Suprapubic skin (tissue), 4 donors: Measurements from ENCODE around the gene DDX23. TPM values are rescaled to one million over a fixed set of nuclear protein-coding genes. Genes with fewer than 3 reads are reported as not detected.
A peak's percentile ranks its signal among the peaks of the same experiment; 100 is the strongest.

Experiments used
- DNase-seq, 2 donors: peaks; one replicate each; pipeline ENCODE4 v3.0.0-alpha.2; 2019; ENCODE audit warnings: low spot score in 2 of 2
- H3K27ac ChIP-seq: fragments of 200-600 bp; sonication (generic); one replicate; pipeline ENCODE4 v1.5.1; 2019
- H3K27me3 ChIP-seq: fragments of 200-600 bp; sonication (generic); one replicate; pipeline ENCODE4 v1.5.1; 2019
- H3K36me3 ChIP-seq: fragments of 200-600 bp; sonication (generic); one replicate; pipeline ENCODE4 v1.5.1; 2019
- H3K4me1 ChIP-seq: fragments of 200-600 bp; sonication (generic); one replicate; pipeline ENCODE4 v1.5.1; 2019
- H3K4me3 ChIP-seq: fragments of 200-600 bp; sonication (generic); one replicate; pipeline ENCODE4 v1.5.1; 2019; ENCODE audit warnings: mild to moderate bottlenecking
- H3K9me3 ChIP-seq: fragments of 200-600 bp; sonication (generic); one replicate; pipeline ENCODE4 v1.5.1; 2019
- EP300 ChIP-seq: sonication (generic); formaldehyde crosslinking; IDR thresholded peaks from one replicate; pipeline ENCODE4 v1.6.1; 2017; ENCODE audit warnings: antibody characterized with exemption
- POLR2A ChIP-seq, 2 donors: fragments of 450-650 bp; IDR thresholded peaks; one replicate each; pipeline ENCODE4 v1.6.1; 2017; ENCODE audit warnings: antibody characterized with exemption in 2 of 2, mild to moderate bottlenecking in 2 of 2, moderate library complexity in 2 of 2
- POLR2AphosphoS5 ChIP-seq, 3 donors: sonication (generic); formaldehyde crosslinking; IDR thresholded peaks; one replicate each; pipeline ENCODE4 v1.6.1; 2017; ENCODE audit warnings: antibody characterized with exemption in 3 of 3
- WGBS: methylation state at CpG from one replicate; pipeline ENCODE4 v1.1.5; 2018; 5-methylcytosine and 5-hydroxymethylcytosine counted together
- total RNA-seq, 4 donors: library from RNA; depleted of rRNA; stranded (reverse); fragments of >200 nt; gene quantifications; one replicate each; pipeline ENCODE4 v1.1.0, GENCODE V29; 2016
- TF ChIP-seq, protein P1 (sequence below), 2 donors: fragments of 200-600 bp in 1 of 2; fragments of 450-650 bp in 1 of 2; sonication (generic) in 1 of 2; IDR thresholded peaks; one replicate each; pipeline ENCODE4 v1.5.1; 2016 to 2019; ENCODE audit warnings: antibody characterized with exemption in 2 of 2, mild to moderate bottlenecking in 1 of 2, moderate library complexity in 1 of 2

Gene DDX23
- total RNA-seq, 4 donors from 2014 or later, result 55.0 to 125 (median 62.2) TPM

DNA sequence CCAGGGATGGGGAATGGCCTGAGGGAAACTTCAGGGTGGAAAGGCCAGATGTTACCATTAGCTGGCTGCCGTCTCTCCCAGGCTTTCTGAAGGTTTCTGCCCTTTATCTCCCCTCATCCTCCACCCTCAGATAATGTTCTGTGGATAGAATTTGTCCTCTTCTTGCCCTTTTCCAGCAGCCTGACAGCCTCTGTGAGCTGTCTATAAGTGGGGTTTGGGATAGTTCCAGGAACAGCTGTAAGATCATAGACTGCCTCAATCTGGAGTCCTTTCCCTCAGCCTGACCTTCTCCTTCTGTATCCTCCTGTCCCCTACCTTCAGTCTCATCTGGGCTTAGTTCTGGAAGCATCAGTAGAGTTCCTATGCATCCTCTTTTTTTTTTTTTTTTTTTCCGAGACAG, 16.5 kb upstream of the DDX23 start:
- Histone ChIP-seq H3K27ac (no peak overlapping the region), H3K4me3 (no peak overlapping the region), H3K4me1 (peaks cover 18% of the 10 kb centered on the region), H3K27me3 (peaks cover 8% of the 10 kb centered on the region), H3K9me3 (no peaks in the 10 kb centered on the region), H3K36me3 (no peaks in the 10 kb centered on the region)
- no peak for DNase-seq
- 82% methylated on average over 2 of the region's 2 CpGs for WGBS
- TF ChIP-seq POLR2AphosphoS5 (IDR thresholded peaks at IDR 0.05), result no peak
- no peak for TF ChIP-seq EP300
- TF ChIP-seq POLR2A (IDR thresholded peaks at IDR 0.05), result no peak
- TF ChIP-seq, protein P1, sequence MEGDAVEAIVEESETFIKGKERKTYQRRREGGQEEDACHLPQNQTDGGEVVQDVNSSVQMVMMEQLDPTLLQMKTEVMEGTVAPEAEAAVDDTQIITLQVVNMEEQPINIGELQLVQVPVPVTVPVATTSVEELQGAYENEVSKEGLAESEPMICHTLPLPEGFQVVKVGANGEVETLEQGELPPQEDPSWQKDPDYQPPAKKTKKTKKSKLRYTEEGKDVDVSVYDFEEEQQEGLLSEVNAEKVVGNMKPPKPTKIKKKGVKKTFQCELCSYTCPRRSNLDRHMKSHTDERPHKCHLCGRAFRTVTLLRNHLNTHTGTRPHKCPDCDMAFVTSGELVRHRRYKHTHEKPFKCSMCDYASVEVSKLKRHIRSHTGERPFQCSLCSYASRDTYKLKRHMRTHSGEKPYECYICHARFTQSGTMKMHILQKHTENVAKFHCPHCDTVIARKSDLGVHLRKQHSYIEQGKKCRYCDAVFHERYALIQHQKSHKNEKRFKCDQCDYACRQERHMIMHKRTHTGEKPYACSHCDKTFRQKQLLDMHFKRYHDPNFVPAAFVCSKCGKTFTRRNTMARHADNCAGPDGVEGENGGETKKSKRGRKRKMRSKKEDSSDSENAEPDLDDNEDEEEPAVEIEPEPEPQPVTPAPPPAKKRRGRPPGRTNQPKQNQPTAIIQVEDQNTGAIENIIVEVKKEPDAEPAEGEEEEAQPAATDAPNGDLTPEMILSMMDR (IDR thresholded peaks at IDR 0.05), result no peak

DNA sequence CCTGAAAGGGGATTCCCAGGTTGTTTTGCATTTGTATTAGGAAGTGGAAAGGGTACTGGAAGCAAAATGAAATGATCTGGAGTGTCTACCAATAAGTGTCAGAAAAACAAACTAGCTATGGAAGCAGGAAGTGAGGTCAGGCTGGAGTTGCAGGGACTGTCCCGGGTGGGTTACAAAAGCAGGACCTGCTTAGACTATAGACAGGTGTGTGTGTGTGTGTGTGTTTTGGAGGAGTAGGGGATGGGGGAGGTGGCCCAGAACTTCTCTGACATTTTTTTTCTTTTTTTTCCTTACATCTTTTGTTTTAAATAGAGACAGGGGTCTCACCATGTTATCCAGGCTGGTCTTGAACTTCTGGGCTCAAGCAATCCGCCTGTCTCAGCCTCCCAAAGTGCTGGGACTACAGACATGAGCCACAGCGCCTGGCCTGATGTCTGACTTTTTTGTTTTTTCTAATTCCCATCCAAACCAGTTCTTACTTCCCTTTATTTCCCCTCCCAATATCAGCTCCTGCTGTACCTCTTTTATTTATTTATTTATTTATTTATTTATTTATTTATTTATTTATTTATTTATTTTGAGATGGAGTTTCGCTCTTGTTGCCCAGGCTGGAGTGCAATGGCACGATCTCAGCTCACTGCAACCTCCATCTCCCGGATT, 14.2 kb upstream of the DDX23 start:
- Histone ChIP-seq H3K27me3 (peaks cover 15% of the 10 kb centered on the region), H3K4me1 (peaks cover 18% of the 10 kb centered on the region), H3K9me3 (no peaks in the 10 kb centered on the region), H3K36me3 (no peaks in the 10 kb centered on the region), H3K4me3 (peak overlapping the region; percentile 53), H3K27ac (peak overlapping the region; percentile 6)
- no peak for TF ChIP-seq POLR2AphosphoS5 (IDR thresholded peaks at IDR 0.05)
- no peak for TF ChIP-seq EP300
- TF ChIP-seq POLR2A (IDR thresholded peaks at IDR 0.05), result no peak
- TF ChIP-seq, protein P1 (IDR thresholded peaks at IDR 0.05), result no peak
- no peak for DNase-seq
- 73% methylated on average over 6 of the region's 6 CpGs for WGBS

DNA sequence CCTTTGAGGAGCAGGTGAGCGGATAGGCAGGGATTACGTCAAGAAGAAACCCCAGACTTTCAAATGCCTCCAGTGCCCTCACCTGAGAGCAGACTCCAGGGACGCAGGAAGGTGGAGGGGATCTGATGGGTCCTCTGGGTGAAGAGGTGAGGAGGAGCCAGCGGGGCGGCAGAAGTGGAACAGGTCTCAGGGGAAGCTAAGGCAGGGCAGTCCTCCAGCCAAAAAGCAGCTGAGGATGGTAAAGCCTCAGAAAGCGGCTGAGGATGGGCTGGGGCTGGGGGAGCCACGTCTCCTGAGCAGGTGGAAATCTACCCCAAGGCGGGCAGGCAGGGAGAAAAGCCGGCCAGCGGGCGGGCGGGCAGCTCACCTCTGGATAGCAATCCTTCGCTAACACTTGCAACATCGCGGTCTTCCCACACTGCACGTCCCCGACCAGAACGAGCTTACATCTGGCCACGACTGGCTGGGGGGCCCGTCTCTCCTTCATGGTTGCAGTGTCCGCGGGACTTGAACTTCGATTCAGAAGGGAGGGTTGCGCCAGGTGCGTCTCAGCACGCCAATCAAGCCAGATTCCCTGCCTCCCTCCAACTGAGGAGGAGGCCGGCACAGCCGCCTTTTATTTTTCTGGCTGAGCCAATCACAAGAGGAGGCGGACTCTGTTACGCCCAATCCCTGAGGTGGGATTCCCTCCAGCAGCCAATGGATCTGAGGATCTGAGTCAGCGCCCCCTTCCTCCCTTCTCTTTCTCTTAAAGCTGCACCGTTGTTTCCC, 13.5 kb upstream of the DDX23 start, which contains the start of gene RND1:
Gene RND1 (minus strand): TSS at position 590 of the 771 bp plus-strand sequence. CDS start 103 bp downstream, at position 487.
- H3K4me1 ChIP-seq, result peaks cover 18% of the 10 kb centered on the region
- peak; percentile 94 to 96 for DNase-seq
- TF ChIP-seq POLR2AphosphoS5 (IDR thresholded peaks at IDR 0.05) (no peak), POLR2A (IDR thresholded peaks at IDR 0.05) (peak; percentile 34 to 80), EP300 (no peak)
- TF ChIP-seq, protein P1 (IDR thresholded peaks at IDR 0.05), result no peak
- H3K4me3 ChIP-seq, result peak within 1 kb of the TSS; percentile 53
- peak within 1 kb of the TSS; percentile 6 for H3K27ac ChIP-seq
- H3K27me3 ChIP-seq, result peaks cover 15% of the 10 kb centered on the region
- WGBS, result 4% methylated on average over 17 of the region's 32 CpGs
- no peaks in the 10 kb centered on the region for H3K36me3 ChIP-seq
- H3K9me3 ChIP-seq, result no peaks in the 10 kb centered on the region

DNA sequence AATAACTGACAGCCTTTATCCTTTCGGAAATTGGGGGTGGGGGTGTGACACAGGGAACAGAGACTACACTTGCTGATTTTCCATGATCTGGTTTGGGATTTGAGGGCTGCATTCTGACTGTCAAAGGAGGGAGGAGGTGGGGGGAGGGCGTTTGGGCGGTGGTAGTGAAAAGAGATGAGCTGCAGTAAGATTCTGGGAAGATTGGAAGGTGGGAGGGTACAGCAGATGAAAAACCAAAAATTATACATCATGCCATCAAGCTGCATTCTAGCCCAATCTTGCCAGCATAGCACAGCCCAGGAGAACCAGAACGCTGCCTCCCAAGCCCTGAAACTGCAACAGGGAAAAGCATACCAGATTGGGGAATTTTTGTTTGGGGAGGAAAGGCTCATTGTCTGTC, 11.3 kb upstream of the DDX23 start:
- 72% methylated on average over 4 of the region's 4 CpGs for WGBS
- H3K27ac ChIP-seq, result no peak overlapping the region
- H3K36me3 ChIP-seq, result no peaks in the 10 kb centered on the region
- peaks cover 15% of the 10 kb centered on the region for H3K27me3 ChIP-seq
- H3K9me3 ChIP-seq, result no peaks in the 10 kb centered on the region
- H3K4me1 ChIP-seq, result peaks cover 18% of the 10 kb centered on the region
- no peak overlapping the region for H3K4me3 ChIP-seq
- no peak for DNase-seq
- TF ChIP-seq POLR2AphosphoS5 (IDR thresholded peaks at IDR 0.05), result no peak
- TF ChIP-seq EP300, result no peak
- TF ChIP-seq, protein P1 (IDR thresholded peaks at IDR 0.05), result no peak
- TF ChIP-seq POLR2A (IDR thresholded peaks at IDR 0.05), result no peak

DNA sequence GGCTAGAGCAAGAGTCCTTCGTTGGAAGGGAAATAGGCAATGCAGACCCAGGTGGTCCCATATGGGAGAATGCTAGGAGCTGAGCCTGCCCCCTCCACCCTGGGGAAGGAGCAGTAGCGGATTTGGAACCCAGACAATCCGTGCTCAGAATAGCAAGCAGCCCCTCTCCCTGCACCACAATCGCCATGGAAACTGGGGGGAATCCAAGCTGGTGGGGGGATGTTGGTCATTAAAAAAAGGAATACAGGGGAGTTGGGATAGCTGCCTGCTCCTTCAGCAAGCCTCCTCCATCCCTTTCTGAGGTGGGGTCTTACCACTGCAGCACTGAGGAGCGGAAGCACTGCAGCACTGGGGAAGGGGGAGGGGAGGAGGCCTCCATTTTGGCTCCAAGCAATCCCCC, 10.8 kb upstream of the DDX23 start:
- Histone ChIP-seq H3K36me3 (no peaks in the 10 kb centered on the region), H3K27me3 (peaks cover 15% of the 10 kb centered on the region), H3K4me3 (no peak overlapping the region), H3K4me1 (peaks cover 18% of the 10 kb centered on the region), H3K9me3 (no peaks in the 10 kb centered on the region), H3K27ac (no peak overlapping the region)
- no peak for DNase-seq
- WGBS, result 75% methylated on average over 5 of the region's 5 CpGs
- TF ChIP-seq, protein P1 (IDR thresholded peaks at IDR 0.05), result no peak
- TF ChIP-seq POLR2AphosphoS5 (IDR thresholded peaks at IDR 0.05) (no peak), EP300 (no peak), POLR2A (IDR thresholded peaks at IDR 0.05) (no peak)
